Measurements from ENCODE around the gene MACO1.
"Not testable (repeated sequence)": the region's sequence is repeated elsewhere in the genome, so short reads cannot be mapped to it uniquely, and the experiment has no call there.

MACO1 gene

DNA sequence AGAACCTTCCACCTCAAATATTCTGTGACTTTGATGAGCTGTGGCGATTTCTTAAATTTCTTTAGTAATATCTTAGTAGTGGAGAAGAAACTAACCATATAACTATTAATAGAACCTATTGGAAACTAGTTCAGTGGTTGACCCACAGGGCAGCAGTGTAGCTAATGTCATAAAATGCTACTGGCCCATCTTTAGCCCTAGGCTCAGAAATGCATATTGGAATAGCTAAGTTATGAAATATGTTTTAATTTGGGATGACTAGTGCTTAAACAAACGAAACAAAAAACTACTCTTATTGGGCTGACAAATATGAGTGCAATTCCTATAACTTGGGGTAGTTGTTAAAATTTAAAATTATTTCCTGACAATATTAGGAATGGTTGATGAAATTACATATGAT lies 20.2 kb downstream of the MACO1 start:
- TF ChIP-seq, protein P1, sequence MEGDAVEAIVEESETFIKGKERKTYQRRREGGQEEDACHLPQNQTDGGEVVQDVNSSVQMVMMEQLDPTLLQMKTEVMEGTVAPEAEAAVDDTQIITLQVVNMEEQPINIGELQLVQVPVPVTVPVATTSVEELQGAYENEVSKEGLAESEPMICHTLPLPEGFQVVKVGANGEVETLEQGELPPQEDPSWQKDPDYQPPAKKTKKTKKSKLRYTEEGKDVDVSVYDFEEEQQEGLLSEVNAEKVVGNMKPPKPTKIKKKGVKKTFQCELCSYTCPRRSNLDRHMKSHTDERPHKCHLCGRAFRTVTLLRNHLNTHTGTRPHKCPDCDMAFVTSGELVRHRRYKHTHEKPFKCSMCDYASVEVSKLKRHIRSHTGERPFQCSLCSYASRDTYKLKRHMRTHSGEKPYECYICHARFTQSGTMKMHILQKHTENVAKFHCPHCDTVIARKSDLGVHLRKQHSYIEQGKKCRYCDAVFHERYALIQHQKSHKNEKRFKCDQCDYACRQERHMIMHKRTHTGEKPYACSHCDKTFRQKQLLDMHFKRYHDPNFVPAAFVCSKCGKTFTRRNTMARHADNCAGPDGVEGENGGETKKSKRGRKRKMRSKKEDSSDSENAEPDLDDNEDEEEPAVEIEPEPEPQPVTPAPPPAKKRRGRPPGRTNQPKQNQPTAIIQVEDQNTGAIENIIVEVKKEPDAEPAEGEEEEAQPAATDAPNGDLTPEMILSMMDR (IDR thresholded peaks at IDR 0.05): no peak
- DNase-seq: no peak
- intact Hi-C loops (cut with DNase I; ENCODE audit: low total_unique reads): no loop called here
- peaks cover 0 to 2% (median 0%) of the 10 kb centered on the region in 4 donors for H3K4me1 ChIP-seq
- no peaks in the 10 kb centered on the region for H3K27me3 ChIP-seq
- H3K9me3 ChIP-seq: no peaks in the 10 kb centered on the region
- no peak overlapping the region for H3K27ac ChIP-seq
- no peak overlapping the region for H3K4me3 ChIP-seq
- H3K36me3 ChIP-seq: peaks cover 5 to 26% (median 11%) of the 10 kb centered on the region in 3 donors

DNA sequence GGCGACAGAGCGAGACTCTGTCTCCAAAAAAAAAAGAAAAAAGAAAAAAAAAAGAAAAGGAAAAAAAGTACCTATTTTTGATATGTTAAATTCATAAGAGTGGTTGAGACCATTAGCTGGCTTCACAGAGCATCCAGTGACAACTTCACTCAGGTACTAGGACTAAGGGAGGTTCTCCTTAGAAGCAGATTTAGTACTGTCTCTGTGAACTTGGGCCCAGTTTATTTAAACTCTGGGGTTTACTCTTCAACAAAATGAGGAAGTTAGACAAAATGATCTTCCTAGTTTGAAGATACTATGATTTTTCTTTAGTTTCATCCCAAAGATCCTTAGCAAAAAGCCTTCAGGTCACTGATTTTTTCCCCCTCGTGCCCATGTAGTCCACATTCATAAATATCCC lies 21.2 kb downstream of the MACO1 start:
- Histone ChIP-seq H3K4me1 (no peaks in the 10 kb centered on the region), H3K27ac (no peak overlapping the region), H3K27me3 (no peaks in the 10 kb centered on the region), H3K36me3 (peaks cover 5 to 36% (median 19%) of the 10 kb centered on the region in 3 donors), H3K9me3 (no peaks in the 10 kb centered on the region), H3K4me3 (no peak overlapping the region)
- DNase-seq: no peak
- intact Hi-C loops (cut with DNase I; ENCODE audit: low total_unique reads): no loop called here
- TF ChIP-seq, protein P1 (IDR thresholded peaks at IDR 0.05): no peak

DNA sequence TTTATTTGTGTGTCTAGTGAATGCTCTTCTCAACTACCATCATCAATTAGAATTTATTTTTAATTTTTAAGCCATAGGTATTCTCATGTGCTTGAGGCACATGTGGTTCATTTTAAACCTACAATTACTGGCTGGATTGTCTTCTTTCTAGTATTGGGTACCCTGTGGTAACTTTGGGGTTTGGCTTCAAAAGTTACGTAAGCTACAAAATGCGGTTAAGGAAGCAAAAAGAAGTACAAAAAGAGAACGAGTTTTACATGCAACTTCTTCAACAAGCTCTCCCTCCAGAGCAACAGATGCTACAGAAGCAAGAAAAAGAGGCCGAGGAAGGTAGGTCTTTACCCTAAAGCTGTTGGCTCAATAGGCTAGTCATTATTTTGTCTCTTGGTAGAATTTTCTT lies 25.8 kb downstream of the MACO1 start:
- Histone ChIP-seq H3K4me3 (no peak overlapping the region), H3K36me3 (peaks cover 5 to 42% (median 38%) of the 10 kb centered on the region in 3 donors), H3K27ac (no peak overlapping the region), H3K9me3 (no peaks in the 10 kb centered on the region), H3K27me3 (no peaks in the 10 kb centered on the region), H3K4me1 (peaks cover 0 to 34% (median 7%) of the 10 kb centered on the region in 4 donors)
- no peak for DNase-seq
- intact Hi-C loops (cut with DNase I; ENCODE audit: low total_unique reads): no loop called here
- TF ChIP-seq, protein P1 (IDR thresholded peaks at IDR 0.05): no peak

DNA sequence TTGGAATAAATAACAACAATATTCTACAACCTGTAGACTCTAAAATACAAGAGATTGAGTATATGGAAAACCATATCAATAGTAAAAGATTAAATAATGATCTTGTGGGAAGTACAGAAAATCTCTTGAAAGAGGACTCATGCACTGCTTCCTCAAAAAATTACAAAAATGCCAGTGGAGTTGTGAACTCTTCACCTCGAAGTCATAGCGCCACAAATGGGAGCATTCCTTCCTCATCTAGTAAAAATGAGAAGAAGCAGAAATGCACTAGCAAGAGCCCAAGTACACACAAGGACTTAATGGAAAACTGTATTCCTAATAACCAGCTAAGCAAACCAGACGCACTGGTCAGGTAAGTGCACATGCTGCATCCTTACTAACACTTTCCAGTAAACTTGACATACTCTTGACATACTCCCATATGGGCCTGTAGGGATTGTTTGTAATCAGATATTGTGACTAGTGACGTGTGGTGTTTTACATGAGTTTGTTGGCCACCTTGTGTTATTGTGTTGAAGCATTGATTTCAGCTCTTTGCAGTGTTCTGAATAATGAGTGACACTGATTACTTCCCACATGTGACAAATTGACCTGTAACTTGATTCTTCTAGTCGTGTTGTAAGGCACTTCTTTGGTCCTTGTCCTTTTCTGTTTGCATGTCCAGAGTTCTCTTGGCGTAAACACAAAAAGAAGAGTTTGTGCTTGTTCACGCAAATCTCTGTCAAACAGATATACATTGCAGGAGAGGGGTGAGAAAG lies 28.0 kb downstream of the MACO1 start:
- Histone ChIP-seq H3K27me3 (no peaks in the 10 kb centered on the region), H3K36me3 (peaks cover 5 to 42% (median 38%) of the 10 kb centered on the region in 3 donors), H3K27ac (no peak overlapping the region), H3K9me3 (no peaks in the 10 kb centered on the region), H3K4me3 (no peak overlapping the region), H3K4me1 (peaks cover 0 to 55% (median 17%) of the 10 kb centered on the region in 4 donors)
- intact Hi-C loops (cut with DNase I; ENCODE audit: low total_unique reads): no loop called here
- DNase-seq: no peak
- TF ChIP-seq, protein P1 (IDR thresholded peaks at IDR 0.05): no peak

DNA sequence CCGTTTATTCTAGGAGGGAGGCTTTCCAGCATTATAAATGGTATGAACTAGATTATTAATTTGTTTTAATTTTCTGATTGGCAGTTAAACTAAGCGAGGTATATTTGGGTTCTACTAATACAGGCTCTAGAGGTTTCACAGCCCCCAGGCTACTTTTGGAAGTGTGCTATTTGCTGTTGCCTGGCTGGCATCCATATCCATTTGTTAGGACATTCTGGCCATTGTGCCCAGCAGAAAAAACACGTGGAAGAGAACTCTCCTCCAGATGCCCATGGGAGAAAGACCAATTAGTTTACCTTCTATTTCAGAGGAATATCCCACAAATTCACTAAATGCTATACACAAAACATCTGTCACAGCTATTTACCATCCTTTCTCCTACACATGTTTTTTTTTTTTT lies 29.3 kb downstream of the MACO1 start:
- peak overlapping the region in 1 of 2 donors; percentile 22 for H3K27ac ChIP-seq
- peaks cover 0 to 38% (median 36%) of the 10 kb centered on the region in 3 donors for H3K36me3 ChIP-seq
- no peak overlapping the region for H3K4me3 ChIP-seq
- DNase-seq: no peak
- no peaks in the 10 kb centered on the region for H3K9me3 ChIP-seq
- peaks cover 0 to 59% (median 17%) of the 10 kb centered on the region in 4 donors for H3K4me1 ChIP-seq
- H3K27me3 ChIP-seq: no peaks in the 10 kb centered on the region
- intact Hi-C loops (cut with DNase I; ENCODE audit: low total_unique reads): no loop called here
- TF ChIP-seq, protein P1 (IDR thresholded peaks at IDR 0.05): no peak

DNA sequence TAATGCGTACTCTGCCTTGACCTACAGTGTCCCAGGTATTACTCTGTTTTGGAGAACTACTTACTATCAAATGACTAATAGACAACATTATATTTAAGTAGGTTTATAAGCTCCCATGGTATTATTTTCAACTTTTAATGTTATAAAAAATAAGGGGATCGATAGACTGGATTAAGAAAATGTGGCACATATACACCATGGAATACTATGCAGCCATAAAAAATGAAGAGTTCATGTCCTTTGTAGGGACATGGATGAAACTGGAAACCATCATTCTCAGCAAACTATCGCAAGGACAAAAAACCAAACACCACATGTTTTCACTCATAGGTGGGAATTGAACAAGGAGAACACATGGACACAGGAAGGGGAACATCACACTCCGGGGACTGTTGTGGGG lies 30.1 kb downstream of the MACO1 start:
- H3K9me3 ChIP-seq; H3K27ac ChIP-seq; H3K27me3 ChIP-seq; H3K4me3 ChIP-seq; intact Hi-C loops (cut with DNase I; ENCODE audit: low total_unique reads); DNase-seq: not testable (repeated sequence)
- Histone ChIP-seq H3K4me1 (peaks cover 0 to 59% (median 17%) of the 10 kb centered on the region in 4 donors), H3K36me3 (peaks cover 0 to 33% (median 33%) of the 10 kb centered on the region in 3 donors)

Data from tibial artery (tissue), 4 donors.